CD8-positive, alpha-beta memory T cell (primary cell): Measurements from ENCODE around the gene NTM. TPM values are rescaled to one million over a fixed set of nuclear protein-coding genes. Genes with fewer than 3 reads are reported as not detected.

ENCODE experiments used
- CTCF ChIA-PET: fragments of 350-600 bp; sonication (Branson Sonifier 250); formaldehyde crosslinking; loops from one replicate; lab custom pipeline; 2021; ENCODE audit warnings: antibody characterized with exemption; lab: Charles Lee
- POLR2A ChIA-PET: fragments of 350-600 bp; sonication (Branson Sonifier 250); formaldehyde crosslinking; loops from one replicate; lab custom pipeline; 2021; ENCODE audit warnings: antibody characterized with exemption; lab: Charles Lee
- DNase-seq, 5 donors: peaks; one replicate each; pipeline versions ENCODE4 v3.0.0 to v3.0.0-alpha.2; 2020 to 2022; ENCODE audit warnings: mixed read lengths in 1 of 5
- H3K27ac ChIP-seq: one replicate; pipeline ENCODE4 v1.7.0; 2013; ENCODE audit warnings: low read depth, mild to moderate bottlenecking, low read length, moderate library complexity
- H3K27me3 ChIP-seq: 2 replicates; pipeline ENCODE4 v1.7.0; 2013; ENCODE audit warnings: low read length, mild to moderate bottlenecking; ENCODE audit not compliant: insufficient read depth, poor library complexity, severe bottlenecking
- H3K36me3 ChIP-seq: 2 replicates; pipeline ENCODE4 v1.7.0; 2013; ENCODE audit warnings: mild to moderate bottlenecking, low read length, moderate library complexity; ENCODE audit not compliant: insufficient read depth
- H3K4me1 ChIP-seq: 2 replicates; pipeline ENCODE4 v1.7.0; 2013; ENCODE audit warnings: mild to moderate bottlenecking, low read length, moderate library complexity; ENCODE audit not compliant: insufficient read depth
- H3K4me3 ChIP-seq: 2 replicates; pipeline ENCODE4 v1.7.0; 2013; ENCODE audit warnings: mild to moderate bottlenecking, low read length
- H3K9me3 ChIP-seq: 2 replicates; pipeline ENCODE4 v1.7.0; 2013; ENCODE audit warnings: mild to moderate bottlenecking, low read length
- H3K27ac Mint-ChIP-seq, 8 donors: one replicate each; pipeline ENCODE4 v1.8.0; 2020 to 2021; ENCODE audit warnings: mixed read lengths in 8 of 8, mild to moderate bottlenecking in 6 of 8, inconsistent platforms in 3 of 8, moderate library complexity in 3 of 8
- H3K27me3 Mint-ChIP-seq, 2 donors: one replicate each; pipeline ENCODE4 v1.8.0; 2020 to 2021; ENCODE audit warnings: mixed read lengths in 2 of 2, mild to moderate bottlenecking in 1 of 2, moderate library complexity in 1 of 2
- H3K36me3 Mint-ChIP-seq, 3 donors: one replicate each; pipeline ENCODE4 v1.8.0; 2020 to 2021; ENCODE audit warnings: mixed read lengths in 3 of 3, inconsistent platforms in 1 of 3, mild to moderate bottlenecking in 1 of 3
- H3K4me1 Mint-ChIP-seq, 3 donors: one replicate each; pipeline ENCODE4 v1.8.0; 2020 to 2021; ENCODE audit warnings: mixed read lengths in 3 of 3, inconsistent platforms in 1 of 3, mild to moderate bottlenecking in 1 of 3
- H3K4me3 Mint-ChIP-seq, 7 donors: one replicate each; pipeline ENCODE4 v1.8.0; 2020 to 2021; ENCODE audit warnings: mixed read lengths in 7 of 7, mild to moderate bottlenecking in 6 of 7, moderate library complexity in 4 of 7, inconsistent platforms in 2 of 7
- H3K9me3 Mint-ChIP-seq, 5 donors: one replicate each; pipeline ENCODE4 v1.8.0; 2020 to 2022; ENCODE audit warnings: mixed read lengths in 5 of 5, mild to moderate bottlenecking in 3 of 5, moderate library complexity in 2 of 5, inconsistent platforms in 1 of 5
- polyA plus RNA-seq: library from polyadenylated mRNA; unstranded; fragments of 300-500 nt; fragmentation: Illumina TruSeq; gene quantifications from one replicate; pipeline ENCODE4 v1.2.3, GENCODE V29; 2021
- total RNA-seq, 2 experiments: library from RNA; stranded (reverse); gene quantifications; one replicate each; pipeline ENCODE4 v1.2.3, GENCODE V29; 2021

NTM gene
- total and polyA plus RNA-seq, 3 experiments from 2014 or later, result not detected

GRCh38 chr11:131748151-131749050 lies 378.0 kb downstream of the NTM start:
- Histone ChIP-seq H3K4me1 (no peaks in the 10 kb centered on the region), H3K9me3 (no peaks in the 10 kb centered on the region), H3K27me3 (no peaks in the 10 kb centered on the region), H3K27ac (no peak overlapping the region), H3K4me3 (no peak overlapping the region), H3K36me3 (no peaks in the 10 kb centered on the region)
- Mint-ChIP-seq H3K9me3 (peaks cover 0 to 14% (median 8%) of the 10 kb centered on the region in 5 donors), H3K36me3 (no peaks in the 10 kb centered on the region), H3K4me1 (no peaks in the 10 kb centered on the region), H3K4me3 (no peak overlapping the region), H3K27ac (peak overlapping the region in 1 of 8 donors; percentile 75), H3K27me3 (no peaks in the 10 kb centered on the region)
- POLR2A ChIA-PET, result no interaction called here
- CTCF ChIA-PET, result interaction anchor here (1.6 to 1.9 kb wide), 2 partner anchors 13 to 21 kb away, joined by 5 read pairs; no protein-coding TSS in a partner anchor
- no peak for DNase-seq

- no peak overlapping the region for H3K27ac Mint-ChIP-seq
- ChIA-PET POLR2A (no interaction called here), CTCF (interaction anchor here (1.9 kb wide), 1 partner anchor 22 kb away, joined by 5 read pairs; no protein-coding TSS in a partner anchor)
- Histone ChIP-seq H3K9me3 (no peaks in the 10 kb centered on the region), H3K27me3 (no peaks in the 10 kb centered on the region), H3K4me1 (no peaks in the 10 kb centered on the region), H3K4me3 (no peak overlapping the region), H3K27ac (no peak overlapping the region), H3K36me3 (no peaks in the 10 kb centered on the region)
- DNase-seq, result no peak
- no peak overlapping the region for H3K4me3 Mint-ChIP-seq
- H3K27me3 Mint-ChIP-seq, result no peaks in the 10 kb centered on the region
- no peaks in the 10 kb centered on the region for H3K36me3 Mint-ChIP-seq
- no peaks in the 10 kb centered on the region for H3K4me1 Mint-ChIP-seq
- peaks cover 0 to 14% (median 8%) of the 10 kb centered on the region in 5 donors for H3K9me3 Mint-ChIP-seq
Observed at GRCh38 chr11:131749101-131749500, 378.7 kb downstream of the NTM start.

- Histone ChIP-seq H3K9me3 (no peaks in the 10 kb centered on the region), H3K4me1 (no peaks in the 10 kb centered on the region), H3K36me3 (no peaks in the 10 kb centered on the region), H3K4me3 (no peak overlapping the region), H3K27ac (no peak overlapping the region), H3K27me3 (no peaks in the 10 kb centered on the region)
- H3K9me3 Mint-ChIP-seq, result peaks cover 0 to 14% (median 8%) of the 10 kb centered on the region in 5 donors
- DNase-seq, result no peak
- no peaks in the 10 kb centered on the region for H3K27me3 Mint-ChIP-seq
- CTCF ChIA-PET, result no interaction called here
- no peaks in the 10 kb centered on the region for H3K36me3 Mint-ChIP-seq
- no peak overlapping the region for H3K27ac Mint-ChIP-seq
- no peak overlapping the region for H3K4me3 Mint-ChIP-seq
- H3K4me1 Mint-ChIP-seq, result no peaks in the 10 kb centered on the region
- POLR2A ChIA-PET, result no interaction called here
Observed at GRCh38 chr11:131750152-131750551, 379.7 kb downstream of the NTM start.

- POLR2A ChIA-PET, result no interaction called here
- Histone ChIP-seq H3K27me3 (no peaks in the 10 kb centered on the region), H3K4me1 (no peaks in the 10 kb centered on the region), H3K27ac (no peak overlapping the region), H3K9me3 (no peaks in the 10 kb centered on the region), H3K4me3 (no peak overlapping the region), H3K36me3 (no peaks in the 10 kb centered on the region)
- Mint-ChIP-seq H3K27me3 (no peaks in the 10 kb centered on the region), H3K4me1 (no peaks in the 10 kb centered on the region), H3K36me3 (no peaks in the 10 kb centered on the region), H3K27ac (no peak overlapping the region), H3K9me3 (peaks cover 0 to 14% (median 8%) of the 10 kb centered on the region in 5 donors), H3K4me3 (no peak overlapping the region)
- no peak for DNase-seq
- CTCF ChIA-PET, result no interaction called here
Observed at GRCh38 chr11:131750692-131751091, 380.3 kb downstream of the NTM start.

GRCh38 chr11:131754671-131755070 lies 384.3 kb downstream of the NTM start:
- H3K36me3 Mint-ChIP-seq, result no peaks in the 10 kb centered on the region
- no peak for DNase-seq
- H3K9me3 Mint-ChIP-seq, result peaks cover 0 to 11% (median 7%) of the 10 kb centered on the region in 5 donors
- H3K27me3 ChIP-seq, result no peaks in the 10 kb centered on the region
- no peaks in the 10 kb centered on the region for H3K4me1 Mint-ChIP-seq
- no peaks in the 10 kb centered on the region for H3K36me3 ChIP-seq
- ChIA-PET CTCF (no interaction called here), POLR2A (no interaction called here)
- H3K27ac ChIP-seq, result no peak overlapping the region
- no peaks in the 10 kb centered on the region for H3K9me3 ChIP-seq
- no peaks in the 10 kb centered on the region for H3K4me1 ChIP-seq
- H3K4me3 Mint-ChIP-seq, result no peak overlapping the region
- no peak overlapping the region for H3K27ac Mint-ChIP-seq
- H3K4me3 ChIP-seq, result no peak overlapping the region
- no peaks in the 10 kb centered on the region for H3K27me3 Mint-ChIP-seq

GRCh38 chr11:131756479-131757110 lies 386.2 kb downstream of the NTM start:
- Mint-ChIP-seq H3K27me3 (no peaks in the 10 kb centered on the region), H3K27ac (no peak overlapping the region), H3K9me3 (peaks cover 0 to 9% (median 7%) of the 10 kb centered on the region in 5 donors), H3K36me3 (no peaks in the 10 kb centered on the region), H3K4me3 (no peak overlapping the region), H3K4me1 (no peaks in the 10 kb centered on the region)
- Histone ChIP-seq H3K4me3 (no peak overlapping the region), H3K36me3 (no peaks in the 10 kb centered on the region), H3K4me1 (no peaks in the 10 kb centered on the region), H3K27ac (no peak overlapping the region), H3K27me3 (no peaks in the 10 kb centered on the region), H3K9me3 (no peaks in the 10 kb centered on the region)
- DNase-seq, result no peak
- POLR2A ChIA-PET, result no interaction called here
- CTCF ChIA-PET, result no interaction called here

- Mint-ChIP-seq H3K27me3 (no peaks in the 10 kb centered on the region), H3K9me3 (peaks cover 2 to 5% (median 3%) of the 10 kb centered on the region in 5 donors), H3K36me3 (no peaks in the 10 kb centered on the region), H3K4me3 (no peak overlapping the region), H3K27ac (no peak overlapping the region), H3K4me1 (no peaks in the 10 kb centered on the region)
- POLR2A ChIA-PET, result no interaction called here
- CTCF ChIA-PET, result no interaction called here
- no peak overlapping the region for H3K27ac ChIP-seq
- DNase-seq, result no peak
- no peaks in the 10 kb centered on the region for H3K9me3 ChIP-seq
- no peaks in the 10 kb centered on the region for H3K36me3 ChIP-seq
- H3K4me1 ChIP-seq, result no peaks in the 10 kb centered on the region
- H3K4me3 ChIP-seq, result no peak overlapping the region
- no peaks in the 10 kb centered on the region for H3K27me3 ChIP-seq
Observed at GRCh38 chr11:131758726-131759125, 388.3 kb downstream of the NTM start.

GRCh38 chr11:131759140-131759539 lies 388.7 kb downstream of the NTM start:
- no peaks in the 10 kb centered on the region for H3K27me3 ChIP-seq
- Mint-ChIP-seq H3K27ac (no peak overlapping the region), H3K4me3 (no peak overlapping the region), H3K4me1 (no peaks in the 10 kb centered on the region), H3K27me3 (no peaks in the 10 kb centered on the region), H3K36me3 (no peaks in the 10 kb centered on the region), H3K9me3 (peaks cover 2 to 5% (median 3%) of the 10 kb centered on the region in 5 donors)
- H3K4me3 ChIP-seq, result no peak overlapping the region
- H3K36me3 ChIP-seq, result no peaks in the 10 kb centered on the region
- H3K27ac ChIP-seq, result no peak overlapping the region
- CTCF ChIA-PET, result no interaction called here
- DNase-seq, result no peak
- POLR2A ChIA-PET, result no interaction called here
- H3K4me1 ChIP-seq, result no peaks in the 10 kb centered on the region
- H3K9me3 ChIP-seq, result no peaks in the 10 kb centered on the region
